ENCODE data around the gene DDX47.

GRCh38 chr12:12803186-12803585, 10.0 kb upstream of the DDX47 start:
- TF ChIP-seq CTCF (conservative IDR thresholded peaks at IDR 0.05) (no peak), ZFX (IDR thresholded peaks at IDR 0.05) (no peak)
